Right lobe of liver (tissue), 4 donors: ENCODE measurements around the gene WBP2.

ENCODE experiments used
- POLR2A ChIP-seq: fragments of 450-650 bp; IDR thresholded peaks from one replicate; pipeline ENCODE4 v1.6.1; 2017; ENCODE audit warnings: antibody characterized with exemption, mild to moderate bottlenecking
- TF ChIP-seq, protein P1 (sequence below), 4 donors: fragments of 200-600 bp in 3 of 4; fragments of 450-650 bp in 1 of 4; IDR thresholded peaks; one replicate each; pipeline versions ENCODE4 v1.5.1 to v1.8.0; 2016 to 2022; ENCODE audit warnings: antibody characterized with exemption in 4 of 4, mild to moderate bottlenecking in 2 of 4
- donor health status: DM: no; HTN: no; CAD: no.
- donor health status: DM: no; HTN: no; CAD: no.
- donor health status: DM: no; HTN: yes; CAD: no.

DNA sequence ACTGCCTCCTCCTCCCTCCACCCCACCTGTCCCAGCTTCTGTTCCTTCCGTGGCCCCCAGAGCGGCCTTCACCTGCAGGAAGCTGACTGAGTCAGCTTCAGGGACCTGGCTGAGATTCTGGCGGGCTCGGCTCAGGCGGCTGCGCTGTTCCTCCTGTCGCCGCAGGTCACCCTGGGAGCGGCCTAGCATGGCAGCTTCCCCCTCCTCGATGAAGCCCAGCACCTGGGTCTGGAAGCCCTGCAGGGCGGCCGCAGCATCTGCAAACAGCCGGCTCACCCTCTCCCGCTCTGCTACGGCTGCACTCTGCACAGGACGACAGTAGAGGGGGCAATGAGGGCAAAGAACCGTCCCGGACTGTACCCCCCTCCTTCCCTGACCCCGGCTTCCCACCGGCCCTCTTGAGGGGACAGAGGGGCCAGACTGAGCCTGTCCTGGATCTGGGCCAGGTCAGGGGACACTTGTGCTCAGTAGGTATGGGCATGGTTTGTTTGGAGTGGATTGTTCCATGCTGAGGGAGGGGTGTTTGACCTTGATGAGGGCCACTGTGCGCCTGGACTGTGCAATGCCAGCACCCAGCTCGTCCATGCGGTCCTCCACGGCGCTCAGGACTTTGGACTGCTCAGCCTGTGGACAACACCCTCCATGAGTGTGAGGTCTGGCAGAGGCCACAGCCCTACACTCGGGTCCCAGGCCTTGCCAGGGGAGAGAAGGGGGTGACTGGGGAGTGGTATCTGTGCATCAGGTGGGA is 21.2 kb upstream of the WBP2 start:
- TF ChIP-seq, protein P1, sequence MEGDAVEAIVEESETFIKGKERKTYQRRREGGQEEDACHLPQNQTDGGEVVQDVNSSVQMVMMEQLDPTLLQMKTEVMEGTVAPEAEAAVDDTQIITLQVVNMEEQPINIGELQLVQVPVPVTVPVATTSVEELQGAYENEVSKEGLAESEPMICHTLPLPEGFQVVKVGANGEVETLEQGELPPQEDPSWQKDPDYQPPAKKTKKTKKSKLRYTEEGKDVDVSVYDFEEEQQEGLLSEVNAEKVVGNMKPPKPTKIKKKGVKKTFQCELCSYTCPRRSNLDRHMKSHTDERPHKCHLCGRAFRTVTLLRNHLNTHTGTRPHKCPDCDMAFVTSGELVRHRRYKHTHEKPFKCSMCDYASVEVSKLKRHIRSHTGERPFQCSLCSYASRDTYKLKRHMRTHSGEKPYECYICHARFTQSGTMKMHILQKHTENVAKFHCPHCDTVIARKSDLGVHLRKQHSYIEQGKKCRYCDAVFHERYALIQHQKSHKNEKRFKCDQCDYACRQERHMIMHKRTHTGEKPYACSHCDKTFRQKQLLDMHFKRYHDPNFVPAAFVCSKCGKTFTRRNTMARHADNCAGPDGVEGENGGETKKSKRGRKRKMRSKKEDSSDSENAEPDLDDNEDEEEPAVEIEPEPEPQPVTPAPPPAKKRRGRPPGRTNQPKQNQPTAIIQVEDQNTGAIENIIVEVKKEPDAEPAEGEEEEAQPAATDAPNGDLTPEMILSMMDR (IDR thresholded peaks at IDR 0.05): no peak
- no peak for TF ChIP-seq POLR2A
